ENCODE data around the gene CCDC18.

Gene CCDC18, protein sequence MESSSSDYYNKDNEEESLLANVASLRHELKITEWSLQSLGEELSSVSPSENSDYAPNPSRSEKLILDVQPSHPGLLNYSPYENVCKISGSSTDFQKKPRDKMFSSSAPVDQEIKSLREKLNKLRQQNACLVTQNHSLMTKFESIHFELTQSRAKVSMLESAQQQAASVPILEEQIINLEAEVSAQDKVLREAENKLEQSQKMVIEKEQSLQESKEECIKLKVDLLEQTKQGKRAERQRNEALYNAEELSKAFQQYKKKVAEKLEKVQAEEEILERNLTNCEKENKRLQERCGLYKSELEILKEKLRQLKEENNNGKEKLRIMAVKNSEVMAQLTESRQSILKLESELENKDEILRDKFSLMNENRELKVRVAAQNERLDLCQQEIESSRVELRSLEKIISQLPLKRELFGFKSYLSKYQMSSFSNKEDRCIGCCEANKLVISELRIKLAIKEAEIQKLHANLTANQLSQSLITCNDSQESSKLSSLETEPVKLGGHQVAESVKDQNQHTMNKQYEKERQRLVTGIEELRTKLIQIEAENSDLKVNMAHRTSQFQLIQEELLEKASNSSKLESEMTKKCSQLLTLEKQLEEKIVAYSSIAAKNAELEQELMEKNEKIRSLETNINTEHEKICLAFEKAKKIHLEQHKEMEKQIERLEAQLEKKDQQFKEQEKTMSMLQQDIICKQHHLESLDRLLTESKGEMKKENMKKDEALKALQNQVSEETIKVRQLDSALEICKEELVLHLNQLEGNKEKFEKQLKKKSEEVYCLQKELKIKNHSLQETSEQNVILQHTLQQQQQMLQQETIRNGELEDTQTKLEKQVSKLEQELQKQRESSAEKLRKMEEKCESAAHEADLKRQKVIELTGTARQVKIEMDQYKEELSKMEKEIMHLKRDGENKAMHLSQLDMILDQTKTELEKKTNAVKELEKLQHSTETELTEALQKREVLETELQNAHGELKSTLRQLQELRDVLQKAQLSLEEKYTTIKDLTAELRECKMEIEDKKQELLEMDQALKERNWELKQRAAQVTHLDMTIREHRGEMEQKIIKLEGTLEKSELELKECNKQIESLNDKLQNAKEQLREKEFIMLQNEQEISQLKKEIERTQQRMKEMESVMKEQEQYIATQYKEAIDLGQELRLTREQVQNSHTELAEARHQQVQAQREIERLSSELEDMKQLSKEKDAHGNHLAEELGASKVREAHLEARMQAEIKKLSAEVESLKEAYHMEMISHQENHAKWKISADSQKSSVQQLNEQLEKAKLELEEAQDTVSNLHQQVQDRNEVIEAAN (N-terminal part only)

DNA sequence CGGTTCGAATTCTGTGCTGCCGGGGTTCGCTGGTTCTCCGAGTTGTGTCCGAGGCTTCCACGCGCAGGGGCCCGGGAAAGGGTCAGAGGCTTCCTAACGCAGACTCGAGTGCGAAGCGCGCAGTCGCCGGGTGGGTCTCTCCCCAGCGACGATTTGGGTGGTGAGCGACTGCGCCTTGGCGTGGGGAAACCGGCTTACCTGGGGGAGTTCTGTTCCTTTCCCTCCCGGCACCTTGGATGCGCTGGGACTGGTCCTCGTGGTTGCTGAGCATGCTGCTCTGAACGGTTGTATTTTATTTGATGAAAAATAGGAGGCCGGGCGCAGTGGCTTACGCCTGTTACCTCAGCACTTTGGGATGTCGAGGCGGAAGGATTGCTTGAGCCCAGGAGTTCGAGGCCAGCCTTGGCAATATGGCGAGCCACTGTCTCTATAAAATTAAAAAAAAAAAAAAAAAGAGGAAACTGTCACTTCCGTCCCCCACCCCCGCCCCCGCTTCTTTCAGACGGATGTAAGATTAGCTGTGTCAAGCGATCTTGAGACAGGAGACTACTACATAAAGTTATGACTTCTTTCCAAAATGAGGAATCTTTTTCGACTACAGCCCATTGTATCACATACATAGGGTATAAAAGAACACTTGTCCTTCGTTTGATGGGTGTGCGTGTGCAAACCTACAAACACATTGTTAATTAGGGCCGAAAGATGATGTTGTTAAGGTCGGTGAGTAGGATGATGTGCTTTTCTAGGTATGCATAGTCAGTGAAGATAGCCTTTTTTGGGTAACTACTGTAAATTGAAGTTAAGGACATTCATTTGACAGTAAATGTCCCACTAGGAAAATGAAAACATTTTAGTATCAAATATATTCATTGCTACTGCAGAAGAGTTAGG lies at the start of gene CCDC18:
TSS of gene CCDC18 (plus strand) at position 2 of the 891 bp plus-strand sequence. CDS start 2,638 bp downstream, outside the sequence.
- ATAC-seq = peak; percentile 1
- TF ChIP-seq ZC3H10 (CRISPR knock-in tag; IDR thresholded peaks at IDR 0.05) = no peak
- TF ChIP-seq ZFP3 (CRISPR knock-in tag; IDR thresholded peaks at IDR 0.05) = peak; percentile 44; the same call in 1 of the 2 replicates

DNA sequence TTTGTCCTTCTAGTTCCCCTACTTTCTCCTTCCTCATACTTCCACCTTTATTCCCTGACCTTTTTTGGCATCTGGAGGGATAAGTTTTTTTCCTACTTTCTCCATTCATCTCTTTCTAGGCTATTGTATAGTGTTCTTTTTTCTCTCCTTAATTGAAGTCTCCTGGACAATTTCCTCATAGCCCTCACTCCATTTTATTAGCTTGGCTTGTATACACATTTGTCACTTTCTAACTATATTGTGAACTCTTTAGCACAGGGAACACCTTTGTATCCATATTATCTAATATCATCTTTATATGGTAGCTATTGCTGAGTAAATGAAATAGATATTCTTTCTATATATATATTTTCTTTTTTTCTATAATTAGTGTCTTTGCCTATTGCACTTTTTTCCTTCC lies 47.9 kb upstream of the CCDC18 start:
- TF ChIP-seq TCF4 (CRISPR knock-in tag; IDR thresholded peaks at IDR 0.05; ENCODE audit: borderline replicate concordance) (no peak), ZNF565 (CRISPR knock-in tag; conservative IDR thresholded peaks at IDR 0.05; ENCODE audit: low read depth) (no peak), CSDC2 (CRISPR knock-in tag; IDR thresholded peaks at IDR 0.05) (no peak), BACH2 (CRISPR knock-in tag; IDR thresholded peaks at IDR 0.05; ENCODE audit: borderline replicate concordance) (no peak), RARB (CRISPR knock-in tag; IDR thresholded peaks at IDR 0.05) (no peak), ISL1 (CRISPR knock-in tag; IDR thresholded peaks at IDR 0.05) (no peak), ZNF70 (CRISPR knock-in tag; IDR thresholded peaks at IDR 0.05) (no peak), OSR1 (CRISPR knock-in tag; IDR thresholded peaks at IDR 0.05) (no peak), PPARA (CRISPR knock-in tag; IDR thresholded peaks at IDR 0.05; ENCODE audit: borderline replicate concordance) (no peak), ZFP3 (CRISPR knock-in tag; IDR thresholded peaks at IDR 0.05) (no peak), ZNF8 (CRISPR knock-in tag; IDR thresholded peaks at IDR 0.05) (no peak)
- TF ChIP-seq, protein P1, sequence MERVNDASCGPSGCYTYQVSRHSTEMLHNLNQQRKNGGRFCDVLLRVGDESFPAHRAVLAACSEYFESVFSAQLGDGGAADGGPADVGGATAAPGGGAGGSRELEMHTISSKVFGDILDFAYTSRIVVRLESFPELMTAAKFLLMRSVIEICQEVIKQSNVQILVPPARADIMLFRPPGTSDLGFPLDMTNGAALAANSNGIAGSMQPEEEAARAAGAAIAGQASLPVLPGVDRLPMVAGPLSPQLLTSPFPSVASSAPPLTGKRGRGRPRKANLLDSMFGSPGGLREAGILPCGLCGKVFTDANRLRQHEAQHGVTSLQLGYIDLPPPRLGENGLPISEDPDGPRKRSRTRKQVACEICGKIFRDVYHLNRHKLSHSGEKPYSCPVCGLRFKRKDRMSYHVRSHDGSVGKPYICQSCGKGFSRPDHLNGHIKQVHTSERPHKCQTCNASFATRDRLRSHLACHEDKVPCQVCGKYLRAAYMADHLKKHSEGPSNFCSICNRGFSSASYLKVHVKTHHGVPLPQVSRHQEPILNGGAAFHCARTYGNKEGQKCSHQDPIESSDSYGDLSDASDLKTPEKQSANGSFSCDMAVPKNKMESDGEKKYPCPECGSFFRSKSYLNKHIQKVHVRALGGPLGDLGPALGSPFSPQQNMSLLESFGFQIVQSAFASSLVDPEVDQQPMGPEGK (CRISPR knock-in tag; IDR thresholded peaks at IDR 0.05; ENCODE audit: borderline replicate concordance) = no peak
- TF ChIP-seq, protein P2, sequence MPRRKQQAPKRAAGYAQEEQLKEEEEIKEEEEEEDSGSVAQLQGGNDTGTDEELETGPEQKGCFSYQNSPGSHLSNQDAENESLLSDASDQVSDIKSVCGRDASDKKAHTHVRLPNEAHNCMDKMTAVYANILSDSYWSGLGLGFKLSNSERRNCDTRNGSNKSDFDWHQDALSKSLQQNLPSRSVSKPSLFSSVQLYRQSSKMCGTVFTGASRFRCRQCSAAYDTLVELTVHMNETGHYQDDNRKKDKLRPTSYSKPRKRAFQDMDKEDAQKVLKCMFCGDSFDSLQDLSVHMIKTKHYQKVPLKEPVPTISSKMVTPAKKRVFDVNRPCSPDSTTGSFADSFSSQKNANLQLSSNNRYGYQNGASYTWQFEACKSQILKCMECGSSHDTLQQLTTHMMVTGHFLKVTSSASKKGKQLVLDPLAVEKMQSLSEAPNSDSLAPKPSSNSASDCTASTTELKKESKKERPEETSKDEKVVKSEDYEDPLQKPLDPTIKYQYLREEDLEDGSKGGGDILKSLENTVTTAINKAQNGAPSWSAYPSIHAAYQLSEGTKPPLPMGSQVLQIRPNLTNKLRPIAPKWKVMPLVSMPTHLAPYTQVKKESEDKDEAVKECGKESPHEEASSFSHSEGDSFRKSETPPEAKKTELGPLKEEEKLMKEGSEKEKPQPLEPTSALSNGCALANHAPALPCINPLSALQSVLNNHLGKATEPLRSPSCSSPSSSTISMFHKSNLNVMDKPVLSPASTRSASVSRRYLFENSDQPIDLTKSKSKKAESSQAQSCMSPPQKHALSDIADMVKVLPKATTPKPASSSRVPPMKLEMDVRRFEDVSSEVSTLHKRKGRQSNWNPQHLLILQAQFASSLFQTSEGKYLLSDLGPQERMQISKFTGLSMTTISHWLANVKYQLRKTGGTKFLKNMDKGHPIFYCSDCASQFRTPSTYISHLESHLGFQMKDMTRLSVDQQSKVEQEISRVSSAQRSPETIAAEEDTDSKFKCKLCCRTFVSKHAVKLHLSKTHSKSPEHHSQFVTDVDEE (CRISPR knock-in tag; IDR thresholded peaks at IDR 0.05) = no peak
- TF ChIP-seq, protein P3, sequence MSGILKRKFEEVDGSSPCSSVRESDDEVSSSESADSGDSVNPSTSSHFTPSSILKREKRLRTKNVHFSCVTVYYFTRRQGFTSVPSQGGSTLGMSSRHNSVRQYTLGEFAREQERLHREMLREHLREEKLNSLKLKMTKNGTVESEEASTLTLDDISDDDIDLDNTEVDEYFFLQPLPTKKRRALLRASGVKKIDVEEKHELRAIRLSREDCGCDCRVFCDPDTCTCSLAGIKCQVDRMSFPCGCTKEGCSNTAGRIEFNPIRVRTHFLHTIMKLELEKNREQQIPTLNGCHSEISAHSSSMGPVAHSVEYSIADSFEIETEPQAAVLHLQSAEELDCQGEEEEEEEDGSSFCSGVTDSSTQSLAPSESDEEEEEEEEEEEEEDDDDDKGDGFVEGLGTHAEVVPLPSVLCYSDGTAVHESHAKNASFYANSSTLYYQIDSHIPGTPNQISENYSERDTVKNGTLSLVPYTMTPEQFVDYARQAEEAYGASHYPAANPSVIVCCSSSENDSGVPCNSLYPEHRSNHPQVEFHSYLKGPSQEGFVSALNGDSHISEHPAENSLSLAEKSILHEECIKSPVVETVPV (CRISPR knock-in tag; IDR thresholded peaks at IDR 0.05) = no peak
- ATAC-seq = no peak

DNA sequence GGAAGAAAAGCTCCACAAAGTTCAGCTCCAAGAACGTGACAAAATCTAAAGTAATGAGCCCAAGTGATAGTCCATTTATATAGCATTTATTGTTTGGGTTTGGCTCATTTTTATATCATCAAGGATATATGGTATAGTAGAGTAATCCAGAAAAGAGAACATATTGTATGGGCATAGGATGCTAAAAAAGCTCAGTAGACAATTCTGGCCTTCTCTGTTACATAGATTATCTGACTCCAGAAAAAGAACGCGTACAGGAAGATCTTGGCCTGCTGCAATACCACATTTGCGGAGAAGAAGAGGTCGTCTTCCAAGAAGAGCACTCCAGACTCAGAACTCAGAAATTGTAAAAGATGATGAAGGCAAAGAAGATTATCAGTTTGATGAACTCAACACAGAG lies 44.1 kb upstream of the CCDC18 start:
- TF ChIP-seq, protein P3 (CRISPR knock-in tag; IDR thresholded peaks at IDR 0.05) = no peak
- ATAC-seq = no peak
